GM21423 (cell line): ENCODE results near the gene ITPR3.

Experiments
- ATAC-seq: cut with Tn5 transposase; IDR thresholded peaks from one replicate; pipeline ENCODE4 v1.9.1; 2021; ENCODE audit warnings: mild to moderate bottlenecking, moderate library complexity; ENCODE audit not compliant: unreplicated experiment

Gene ITPR3

GRCh38 chr6:33683576-33684427 is 62.7 kb downstream of the ITPR3 start:
- ATAC-seq = no peak

- no peak for ATAC-seq
These were observed 63.3 kb downstream of the ITPR3 start for GRCh38 chr6:33684428-33684896.

GRCh38 chr6:33684983-33685382 is 63.9 kb downstream of the ITPR3 start:
- ATAC-seq = no peak

GRCh38 chr6:33685411-33686224 is 64.5 kb downstream of the ITPR3 start:
- no peak for ATAC-seq

- ATAC-seq = no peak
These were observed 65.3 kb downstream of the ITPR3 start for GRCh38 chr6:33686225-33686924.

GRCh38 chr6:33686981-33687975 is 66.2 kb downstream of the ITPR3 start:
- no peak for ATAC-seq

- ATAC-seq = no peak
These were observed 66.9 kb downstream of the ITPR3 start for GRCh38 chr6:33688006-33688405.

GRCh38 chr6:33688451-33689147 is 67.5 kb downstream of the ITPR3 start:
- ATAC-seq = no peak

- no peak for ATAC-seq
These were observed 68.0 kb downstream of the ITPR3 start for GRCh38 chr6:33689148-33689494.

- ATAC-seq = no peak
These were observed 68.8 kb downstream of the ITPR3 start for GRCh38 chr6:33689879-33690278.

- ATAC-seq = no peak
These were observed 69.6 kb downstream of the ITPR3 start for GRCh38 chr6:33690766-33691165.

- no peak for ATAC-seq
These were observed 70.4 kb downstream of the ITPR3 start for GRCh38 chr6:33691456-33692077.

- no peak for ATAC-seq
These were observed 71.1 kb downstream of the ITPR3 start for GRCh38 chr6:33692078-33692759.

- ATAC-seq = peak; percentile 35
These were observed 71.6 kb downstream of the ITPR3 start for GRCh38 chr6:33692760-33693158.

- ATAC-seq = no peak
These were observed 72.3 kb downstream of the ITPR3 start for GRCh38 chr6:33693186-33694105.

GRCh38 chr6:33694401-33694931 is 73.3 kb downstream of the ITPR3 start:
- no peak for ATAC-seq

GRCh38 chr6:33694977-33695376 is 73.9 kb downstream of the ITPR3 start:
- ATAC-seq = no peak
